RWPE2 (cell line): Measurements from ENCODE around the gene GINS2.

Source experiments
- ATAC-seq: fragments of 200-7000 bp; cut with Tn5 transposase; 3 replicates; pipeline ENCODE4 v1.9.1; 2021; ENCODE audit warnings: low read depth
- DNase-seq: peaks from one replicate; pipeline ENCODE4 v3.0.0-alpha.2; 2020; ENCODE audit warnings: low spot score
- H3K27ac ChIP-seq: fragments of 450-650 bp; 2 replicates; pipeline ENCODE4 v1.5.1; 2017; ENCODE audit warnings: mild to moderate bottlenecking; ENCODE audit not compliant: poor library complexity, severe bottlenecking
- H3K27me3 ChIP-seq: fragments of 250-450 bp; sonication (Bioruptor Pico); 2 replicates; pipeline ENCODE4 v1.5.1; 2021; ENCODE audit warnings: mild to moderate bottlenecking, moderate library complexity; ENCODE audit not compliant: insufficient read depth, poor library complexity, severe bottlenecking
- H3K36me3 ChIP-seq: fragments of 250-450 bp; sonication (Bioruptor Pico); 2 replicates; pipeline ENCODE4 v1.5.1; 2020; ENCODE audit warnings: low read depth, mild to moderate bottlenecking, moderate library complexity
- H3K4me1 ChIP-seq: fragments of 250-450 bp; sonication (Bioruptor Pico); 2 replicates; pipeline ENCODE4 v1.5.1; 2021; ENCODE audit warnings: mild to moderate bottlenecking, moderate library complexity; ENCODE audit not compliant: insufficient read depth, poor library complexity, severe bottlenecking
- H3K4me3 ChIP-seq: fragments of 250-450 bp; sonication (Bioruptor Pico); 2 replicates; pipeline ENCODE4 v1.5.1; 2021; ENCODE audit warnings: mild to moderate bottlenecking, moderate library complexity; ENCODE audit not compliant: severe bottlenecking
- H3K9me3 ChIP-seq: fragments of 250-450 bp; sonication (Bioruptor Pico); 2 replicates; pipeline ENCODE4 v1.5.1; 2021; ENCODE audit warnings: mild to moderate bottlenecking, moderate library complexity; ENCODE audit not compliant: severe bottlenecking
- CTCF ChIP-seq: fragments of 450-650 bp; IDR thresholded peaks from one replicate; pipeline ENCODE4 v1.5.1; 2017; ENCODE audit warnings: mild to moderate bottlenecking, moderate library complexity; ENCODE audit not compliant: poor library complexity, severe bottlenecking

Gene GINS2

DNA sequence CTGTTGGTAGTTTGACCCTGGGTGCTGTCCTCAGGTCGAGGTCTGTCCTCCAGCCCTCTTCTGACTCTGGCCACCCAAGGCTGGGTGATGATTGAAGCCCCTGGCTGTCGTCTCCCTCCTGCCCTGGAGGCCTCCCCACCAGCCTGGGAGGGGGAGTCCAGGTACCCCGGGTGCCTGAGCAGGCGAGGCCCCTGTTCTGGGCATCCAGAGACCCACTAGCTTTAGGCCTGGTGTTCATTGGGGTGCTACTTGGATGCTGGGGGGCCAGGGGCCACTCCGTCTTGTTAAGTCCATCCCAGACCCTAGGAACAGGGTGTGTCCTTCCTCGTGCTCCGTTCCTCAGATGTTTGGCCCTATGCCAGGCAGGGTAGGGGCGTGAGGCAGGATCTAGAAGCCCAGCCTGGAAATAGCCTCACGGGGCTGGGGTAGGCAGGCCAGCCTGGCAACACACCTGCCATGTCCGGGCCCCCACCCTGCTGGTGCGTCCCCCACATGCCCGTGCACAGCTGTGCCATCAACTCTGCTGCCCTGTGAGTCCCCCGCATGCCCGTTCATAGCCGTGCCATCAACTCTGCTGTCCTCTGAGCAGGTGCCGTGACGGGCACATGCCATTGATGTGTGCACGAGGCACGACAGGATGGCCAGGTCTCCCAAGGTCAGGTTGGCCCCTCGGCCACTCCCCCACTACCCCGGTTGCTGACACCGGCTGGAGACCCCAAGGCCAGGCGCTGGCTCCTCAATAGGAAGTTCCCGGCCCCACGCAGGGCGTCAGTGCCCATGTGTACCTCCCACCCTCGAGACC, 36.9 kb downstream of the GINS2 start:
- H3K4me1 ChIP-seq, result no peaks in the 10 kb centered on the region
- H3K36me3 ChIP-seq, result peaks cover 24% of the 10 kb centered on the region
- no peak overlapping the region for H3K27ac ChIP-seq
- DNase-seq, result no peak
- no peaks in the 10 kb centered on the region for H3K9me3 ChIP-seq
- TF ChIP-seq CTCF, result no peak
- no peak overlapping the region for H3K4me3 ChIP-seq
- peak; percentile 21 for ATAC-seq
- H3K27me3 ChIP-seq, result no peaks in the 10 kb centered on the region

DNA sequence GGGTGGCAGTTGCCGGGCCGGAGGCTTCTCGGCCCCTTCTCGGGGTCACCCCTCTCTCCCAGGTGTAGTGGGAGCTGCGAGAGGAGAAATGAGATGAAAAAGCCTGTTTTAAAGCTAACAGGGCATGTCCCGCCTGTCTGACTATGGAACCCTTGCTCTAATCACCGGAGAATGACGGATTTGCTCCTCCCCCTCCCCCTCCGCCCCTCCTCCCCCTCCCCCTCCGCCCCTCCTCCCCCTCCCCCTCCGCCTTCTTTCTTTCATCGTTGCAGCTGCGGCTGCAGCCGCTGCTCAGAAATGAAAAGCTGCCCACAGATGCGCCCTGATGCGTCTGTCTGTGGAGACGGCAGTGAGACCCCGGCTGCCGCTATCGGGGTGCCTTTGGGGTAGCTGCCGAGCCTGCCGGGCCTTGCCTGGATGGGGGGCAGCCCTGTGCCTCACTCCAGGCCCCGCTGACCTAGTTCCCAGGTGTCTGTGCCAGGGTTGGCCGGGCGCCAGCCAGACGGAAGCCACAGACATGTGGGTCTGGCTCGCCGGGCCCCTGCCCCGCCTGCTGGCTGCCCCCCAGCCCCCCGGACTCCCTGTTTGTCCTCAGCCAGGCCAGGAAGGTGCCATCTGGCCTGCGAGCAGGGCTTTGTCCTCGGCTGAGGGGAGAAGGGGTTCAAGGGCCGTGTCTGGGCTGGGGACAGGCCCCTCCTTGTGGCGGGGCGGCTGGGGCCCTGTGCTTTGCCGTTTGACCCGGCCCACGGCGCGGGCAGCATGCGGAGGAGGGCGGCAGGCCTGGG, 37.7 kb downstream of the GINS2 start:
- peaks cover 17% of the 10 kb centered on the region for H3K36me3 ChIP-seq

DNA sequence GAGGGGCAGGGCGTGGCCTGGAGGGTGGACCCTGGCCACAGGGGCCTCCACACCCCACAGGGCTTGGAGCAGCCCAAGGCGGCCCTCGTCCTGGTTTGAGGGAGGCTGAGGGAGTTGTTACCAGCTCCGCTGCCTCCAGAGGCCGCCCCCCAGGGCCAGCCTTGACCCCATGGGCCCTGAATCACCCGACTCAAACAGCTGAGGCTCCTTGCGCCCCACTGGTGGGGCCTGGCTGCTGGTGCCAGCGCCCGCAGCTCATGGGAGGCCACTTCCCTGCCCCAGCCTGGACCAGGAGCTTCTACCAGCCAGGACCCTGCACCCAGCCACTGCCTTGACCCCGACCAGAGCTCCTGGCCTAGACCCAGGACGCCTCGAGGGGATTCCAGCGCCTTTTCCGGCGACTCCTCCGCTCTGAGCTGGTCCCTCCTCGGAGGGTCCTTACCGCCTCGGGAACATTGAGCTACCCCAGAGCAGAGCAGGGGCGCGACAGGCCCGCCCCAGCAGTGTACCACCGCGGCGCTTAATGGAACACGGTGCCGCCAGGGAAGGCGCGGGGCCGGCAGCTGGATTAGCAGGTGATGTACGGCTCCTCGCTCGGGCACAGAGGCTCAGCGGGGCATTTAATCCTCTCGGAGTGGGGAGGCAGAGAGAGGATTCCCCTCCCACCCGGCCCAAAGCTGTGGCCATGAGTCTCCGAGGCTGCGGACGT, 38.5 kb downstream of the GINS2 start:
- DNase-seq, result no peak
- Histone ChIP-seq H3K4me1 (peaks cover 3% of the 10 kb centered on the region), H3K27ac (no peak overlapping the region)

More for the DNA sequence above, 37.7 kb downstream of the GINS2 start:
- ATAC-seq, result no peak
- H3K27me3 ChIP-seq, result no peaks in the 10 kb centered on the region
- TF ChIP-seq CTCF, result no peak
- H3K9me3 ChIP-seq, result no peaks in the 10 kb centered on the region
- DNase-seq, result no peak
- no peak overlapping the region for H3K27ac ChIP-seq
- no peaks in the 10 kb centered on the region for H3K4me1 ChIP-seq
- no peak overlapping the region for H3K4me3 ChIP-seq

DNA sequence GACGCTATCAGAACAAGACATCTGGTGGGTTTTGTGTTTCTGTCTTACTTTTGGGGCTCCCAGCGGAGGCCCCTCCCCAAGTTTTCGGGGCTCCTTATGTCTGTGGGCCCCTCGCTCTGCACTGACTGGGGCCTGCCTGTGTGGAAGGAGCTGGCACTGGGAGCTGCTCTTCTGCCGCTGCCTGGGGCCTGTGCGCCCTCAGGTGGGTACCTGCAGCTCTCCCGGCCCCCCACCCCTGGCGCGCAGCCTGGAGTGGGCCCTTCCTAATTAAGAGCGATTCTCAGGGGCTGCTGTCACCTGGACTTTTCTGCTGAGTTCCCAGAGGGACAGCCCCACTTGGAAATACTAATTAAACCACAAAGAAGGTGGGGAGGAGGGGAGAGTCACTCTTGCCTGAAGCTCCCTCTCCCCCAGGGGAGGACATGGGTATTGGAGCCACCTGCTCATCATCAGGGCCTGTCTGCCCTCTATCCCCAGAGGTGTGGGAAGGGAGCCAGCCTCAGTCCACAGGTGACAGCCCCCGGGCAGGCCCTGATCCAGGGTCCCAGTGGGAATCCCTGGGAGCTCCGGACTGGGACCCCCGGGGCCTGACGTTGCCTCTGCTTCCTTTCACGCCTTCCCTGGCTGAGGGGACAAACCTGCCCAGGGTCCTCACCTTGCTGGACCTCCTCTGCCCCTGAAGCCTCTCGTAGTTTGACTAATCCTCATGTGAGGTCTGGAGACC, 39.2 kb downstream of the GINS2 start:
- DNase-seq, result no peak
- Histone ChIP-seq H3K9me3 (no peaks in the 10 kb centered on the region), H3K36me3 (peaks cover 5% of the 10 kb centered on the region), H3K27me3 (no peaks in the 10 kb centered on the region), H3K4me3 (no peak overlapping the region), H3K27ac (no peak overlapping the region), H3K4me1 (peaks cover 10% of the 10 kb centered on the region)
- TF ChIP-seq CTCF, result no peak
- ATAC-seq, result no peak

More for the DNA sequence above, 38.5 kb downstream of the GINS2 start:
- no peaks in the 10 kb centered on the region for H3K9me3 ChIP-seq
- ATAC-seq, result no peak
- no peak for TF ChIP-seq CTCF
- no peaks in the 10 kb centered on the region for H3K27me3 ChIP-seq
- peaks cover 11% of the 10 kb centered on the region for H3K36me3 ChIP-seq
- no peak overlapping the region for H3K4me3 ChIP-seq
